GM18505 (cell line): ENCODE data around the gene MDP1.

ENCODE experiments used
- ATAC-seq: cut with Tn5 transposase; IDR thresholded peaks from one replicate; pipeline ENCODE4 v1.9.1; 2021; ENCODE audit not compliant: unreplicated experiment
- POLR2A ChIP-seq: IDR thresholded peaks from 4 replicates; pipeline ENCODE4 v1.6.1; 2011; ENCODE audit warnings: borderline replicate concordance; ENCODE audit not compliant: insufficient read depth, insufficient read length; ENCODE audit errors: extremely low read depth

The MDP1 gene

GRCh38 chr14:24243336-24243836 lies 27.5 kb upstream of the MDP1 start:
- TF ChIP-seq POLR2A = no peak

GRCh38 chr14:24241829-24242443 lies 26.1 kb upstream of the MDP1 start:
- ATAC-seq = peak; percentile 77
- TF ChIP-seq POLR2A = no peak

More at GRCh38 chr14:24243336-24243836, 27.5 kb upstream of the MDP1 start:
- ATAC-seq = no peak

GRCh38 chr14:24240110-24240918 lies 24.4 kb upstream of the MDP1 start:
- no peak for TF ChIP-seq POLR2A
- no peak for ATAC-seq

GRCh38 chr14:24238527-24239037 lies 22.7 kb upstream of the MDP1 start:
- TF ChIP-seq POLR2A = no peak
- ATAC-seq = no peak

- ATAC-seq = no peak
- TF ChIP-seq POLR2A = no peak
Observed at GRCh38 chr14:24238123-24238522, 22.3 kb upstream of the MDP1 start.

- ATAC-seq = no peak
- TF ChIP-seq POLR2A = no peak
Observed at GRCh38 chr14:24237463-24237955, 21.6 kb upstream of the MDP1 start.

GRCh38 chr14:24236689-24237462 lies 21.0 kb upstream of the MDP1 start:
- TF ChIP-seq POLR2A = no peak
- ATAC-seq = no peak

- ATAC-seq = no peak
- no peak for TF ChIP-seq POLR2A
Observed at GRCh38 chr14:24235804-24236688, 20.2 kb upstream of the MDP1 start.

GRCh38 chr14:24234095-24235005 lies 18.5 kb upstream of the MDP1 start:
- peak; percentile 11 for TF ChIP-seq POLR2A
- ATAC-seq = no peak

- TF ChIP-seq POLR2A = no peak
- no peak for ATAC-seq
Observed at GRCh38 chr14:24233538-24233866, 17.6 kb upstream of the MDP1 start.

GRCh38 chr14:24232645-24233537 lies 17.0 kb upstream of the MDP1 start, which contains the start of gene GMPR2:
GMPR2 (plus strand) TSS chr14:24232929; CDS start chr14:24233254, 325 bp downstream.
- peak; percentile 54 for ATAC-seq
- peak; percentile 46 for TF ChIP-seq POLR2A

GRCh38 chr14:24232121-24232644 lies 16.3 kb upstream of the MDP1 start, which contains the start of gene NEDD8:
NEDD8 (minus strand) TSS chr14:24232367; CDS start chr14:24232267, 100 bp downstream.
- ATAC-seq = peak; percentile 72
- TF ChIP-seq POLR2A = peak; percentile 61
